A549 (cell line): Measurements from ENCODE around the gene FMNL2. TPM values are rescaled to one million over a fixed set of nuclear protein-coding genes. Genes with fewer than 3 reads are reported as not detected.

Experiments used
- ATAC-seq, 2 experiments: fragments of 200-7000 bp in 1 of 2; fragments of >200 bp in 1 of 2; cut with Nextera tagmentation in 1 of 2; cut with Tn5 transposase in 1 of 2; 3 replicates each; pipeline versions ENCODE4 v1.8.0 to v1.9.1; 2018 to 2020; ENCODE audit warnings: mild to moderate bottlenecking in 1 of 2, moderate library complexity in 1 of 2
- CTCF ChIA-PET: fragments of 300-600 bp; sonication (Branson Sonifier 250); formaldehyde crosslinking; extraction: SDS; loops from one replicate; lab custom pipeline; 2021; ENCODE audit warnings: antibody characterized with exemption, inconsistent platforms; lab: Yijun Ruan, JAX
- POLR2A ChIA-PET: fragments of 350-600 bp; formaldehyde crosslinking; extraction: SDS; loops from one replicate; lab custom pipeline; 2021; ENCODE audit warnings: antibody characterized with exemption, inconsistent platforms; lab: Yijun Ruan, JAX
- DNase-seq, 2 experiments: peaks; one replicate each; pipeline versions ENCODE4 v3.0.0 to v3.0.0-alpha.2; 2011 to 2016; ENCODE audit warnings: low read depth in 1 of 2, low spot score in 1 of 2
- FAIRE-seq: peaks from 2 replicates; lab custom pipeline; 2011; peaks lifted over from hg19 to GRCh38; lab: Jason Lieb, UNC
- H3K27ac ChIP-seq, 2 experiments: fragments of >200 bp; sonication (Bioruptor Twin); formaldehyde crosslinking; 3 replicates each; pipeline ENCODE4 v1.5.1; 2016 to 2017
- H3K4me1 ChIP-seq: fragments of >200 bp; sonication (Bioruptor Twin); formaldehyde crosslinking; 3 replicates; pipeline ENCODE4 v1.6.1; 2016
- H3K4me2 ChIP-seq: fragments of >200 bp; sonication (Bioruptor Twin); formaldehyde crosslinking; 3 replicates; pipeline ENCODE4 v1.6.1; 2016
- H3K4me3 ChIP-seq: fragments of >200 bp; sonication (Bioruptor Twin); formaldehyde crosslinking; 3 replicates; pipeline ENCODE4 v1.5.1; 2016
- H3K9me3 ChIP-seq: fragments of >200 bp; sonication (Bioruptor Twin); formaldehyde crosslinking; 3 replicates; pipeline ENCODE4 v1.6.1; 2016
- ATOH8 ChIP-seq: fragments of 250-450 bp; sonication (Bioruptor Pico); IDR thresholded peaks from 2 replicates; pipeline ENCODE4 v1.5.0; 2020; ENCODE audit warnings: low read depth, mild to moderate bottlenecking, moderate library complexity
- CBX8 ChIP-seq: fragments of 200-600 bp; sonication (generic); IDR thresholded peaks from 2 replicates; pipeline ENCODE4 v1.6.1; 2016
- CEBPB ChIP-seq, 2 experiments: fragments of >200 bp in 1 of 2; sonication (Bioruptor Twin) in 1 of 2; formaldehyde crosslinking in 1 of 2; IDR thresholded peaks; 2 replicates each; pipeline ENCODE4 v1.6.1; 2012 to 2016
- CTCF ChIP-seq: fragments of >200 bp; sonication (Bioruptor Twin); formaldehyde crosslinking; IDR thresholded peaks from 3 replicates; pipeline ENCODE4 v1.5.1; 2016
- EHMT2 ChIP-seq: fragments of 200-600 bp; sonication (generic); IDR thresholded peaks from 2 replicates; pipeline ENCODE4 v1.6.1; 2016; ENCODE audit warnings: antibody characterized with exemption, low read depth, mild to moderate bottlenecking, moderate library complexity
- ELK1 ChIP-seq: fragments of 150-350 bp; IDR thresholded peaks from 2 replicates; pipeline ENCODE4 v1.6.1; 2014; ENCODE audit warnings: low read depth, mild to moderate bottlenecking, low read length
- ESRRA ChIP-seq: fragments of 150-350 bp; IDR thresholded peaks from 2 replicates; pipeline ENCODE4 v1.6.1; 2014; ENCODE audit warnings: mild to moderate bottlenecking, low read length, borderline replicate concordance
- FOXS1 ChIP-seq: fragments of 250-450 bp; sonication (Bioruptor Pico); IDR thresholded peaks from 2 replicates; pipeline ENCODE4 v1.5.0; 2020; ENCODE audit warnings: mild to moderate bottlenecking, moderate library complexity
- GATA3 ChIP-seq: IDR thresholded peaks from 2 replicates; pipeline ENCODE4 v1.6.1; 2012; ENCODE audit warnings: borderline replicate concordance
- HES2 ChIP-seq: fragments of >200 bp; sonication (Bioruptor Twin); formaldehyde crosslinking; IDR thresholded peaks from 2 replicates; pipeline ENCODE4 v1.6.1; 2016
- HEYL ChIP-seq: fragments of 250-450 bp; sonication (Bioruptor Pico); IDR thresholded peaks from 2 replicates; pipeline ENCODE4 v1.8.0; 2021; ENCODE audit warnings: mild to moderate bottlenecking, moderate library complexity
- HOXB13 ChIP-seq: fragments of 250-450 bp; sonication (Bioruptor Pico); IDR thresholded peaks from 2 replicates; pipeline ENCODE4 v1.5.0; 2020; ENCODE audit warnings: low read depth, mild to moderate bottlenecking, moderate library complexity
- HOXB5 ChIP-seq: fragments of 250-450 bp; sonication (Bioruptor Pico); IDR thresholded peaks from 2 replicates; pipeline ENCODE4 v1.5.0; 2020; ENCODE audit warnings: mild to moderate bottlenecking, moderate library complexity
- JUN ChIP-seq, 2 experiments: fragments of >200 bp; sonication (Bioruptor Twin); formaldehyde crosslinking; IDR thresholded peaks; 2 replicates in 1 of 2; 3 replicates in 1 of 2; pipeline ENCODE4 v1.6.1; 2016 to 2017
- KDM5A ChIP-seq: fragments of 200-600 bp; sonication (generic); IDR thresholded peaks from 2 replicates; pipeline ENCODE4 v1.6.1; 2016; ENCODE audit warnings: antibody characterized with exemption, mild to moderate bottlenecking
- MAX ChIP-seq: IDR thresholded peaks from 2 replicates; pipeline ENCODE4 v1.6.1; 2012
- MYC ChIP-seq: IDR thresholded peaks from 2 replicates; pipeline ENCODE4 v1.6.1; 2012; ENCODE audit warnings: mild to moderate bottlenecking, inconsistent platforms, low read length, improper control_type of control experiment, borderline replicate concordance
- NFE2L2 ChIP-seq: fragments of 150-350 bp; conservative IDR thresholded peaks from 2 replicates; pipeline ENCODE4 v1.6.1; 2014; ENCODE audit warnings: low read length
- NPAS2 ChIP-seq: fragments of 250-450 bp; sonication (Bioruptor Pico); IDR thresholded peaks from 2 replicates; pipeline ENCODE4 v1.8.0; 2022; ENCODE audit warnings: mild to moderate bottlenecking, moderate library complexity, borderline replicate concordance
- NR3C1 ChIP-seq: fragments of >200 bp; sonication (Bioruptor Twin); formaldehyde crosslinking; IDR thresholded peaks from 3 replicates; pipeline ENCODE4 v1.6.1; 2017
- PBX3 ChIP-seq: IDR thresholded peaks from 2 replicates; pipeline ENCODE4 v1.6.1; 2012
- POLR2A ChIP-seq: IDR thresholded peaks from 2 replicates; pipeline ENCODE4 v1.6.1; 2012; ENCODE audit warnings: mild to moderate bottlenecking, low read length
- RAD21 ChIP-seq, 2 experiments: fragments of >200 bp in 1 of 2; sonication (Bioruptor Twin) in 1 of 2; formaldehyde crosslinking in 1 of 2; IDR thresholded peaks in 1 of 2; conservative IDR thresholded peaks in 1 of 2; 2 replicates in 1 of 2; 3 replicates in 1 of 2; pipeline ENCODE4 v1.6.1; 2012 to 2018; ENCODE audit warnings: inconsistent platforms in 1 of 2
- REST ChIP-seq: fragments of 200-600 bp; sonication (generic); IDR thresholded peaks from 2 replicates; pipeline ENCODE4 v1.6.1; 2016; ENCODE audit warnings: antibody characterized with exemption, mild to moderate bottlenecking, moderate library complexity
- SMC3 ChIP-seq: fragments of >200 bp; sonication (Bioruptor Twin); formaldehyde crosslinking; IDR thresholded peaks from 3 replicates; pipeline ENCODE4 v1.6.1; 2018; ENCODE audit warnings: inconsistent platforms
- SREBF2 ChIP-seq: fragments of 450-650 bp; IDR thresholded peaks from 2 replicates; pipeline ENCODE4 v1.6.1; 2014; ENCODE audit warnings: mild to moderate bottlenecking, moderate library complexity
- ZC3H11A ChIP-seq: fragments of 450-650 bp; IDR thresholded peaks from 2 replicates; pipeline ENCODE4 v1.6.1; 2014; ENCODE audit warnings: antibody characterized with exemption, mild to moderate bottlenecking
- ZFP36 ChIP-seq: fragments of 450-650 bp; IDR thresholded peaks from 2 replicates; pipeline ENCODE4 v1.6.1; 2014; ENCODE audit warnings: borderline replicate concordance; ENCODE audit not compliant: partially characterized antibody
- ZNF302 ChIP-seq: fragments of 250-450 bp; sonication (Bioruptor Pico); IDR thresholded peaks from 2 replicates; pipeline ENCODE4 v1.9.0; 2021; ENCODE audit warnings: inconsistent platforms, mild to moderate bottlenecking, moderate library complexity
- WGBS: methylation state at CpG from one replicate; pipeline ENCODE4 v1.1.6; 2017; ENCODE audit errors: missing lambda C conversion rate; 5-methylcytosine and 5-hydroxymethylcytosine counted together
- polyA plus RNA-seq, 4 experiments: library from polyadenylated mRNA; depleted of rRNA in 3 of 4; stranded (reverse); fragments of >200 nt; fragmentation: RNase III in 1 of 4; extraction: RNeasy Plus Mini Kit Qiagen cat#74134 plus additional on column Dnase treatment in 1 of 4; gene quantifications; 2 replicates in 3 of 4; 3 replicates in 1 of 4; pipeline ENCODE4 v1.2.3, GENCODE V29; 2011 to 2017

The FMNL2 gene
- polyA plus RNA-seq, 2 of the 4 experiments (the other 2 are of a cell fraction), result 27.9 to 36.5 TPM

GRCh38 chr2:152602750-152603149, 267.8 kb downstream of the FMNL2 start:
- 91% methylated on average over 8 of the region's 8 CpGs for WGBS
- POLR2A ChIA-PET, result no interaction called here
- CTCF ChIA-PET, result interaction anchor here (1.0 to 1.3 kb wide), 2 partner anchors 15 to 33 kb away, joined by 3 to 4 read pairs; no protein-coding TSS in a partner anchor

GRCh38 chr2:152603166-152603565, 268.2 kb downstream of the FMNL2 start:
- no peak for DNase-seq
- FAIRE-seq, result no peak
- Histone ChIP-seq H3K9me3 (no peaks in the 10 kb centered on the region), H3K27ac (no peak overlapping the region), H3K4me1 (peaks cover 8% of the 10 kb centered on the region; the same call in 2 of the 3 replicates), H3K4me2 (no peak overlapping the region), H3K4me3 (no peak overlapping the region)
- no peak for ATAC-seq
- TF ChIP-seq POLR2A (no peak), CTCF (no peak), HOXB5 (CRISPR knock-in tag) (no peak), HEYL (CRISPR knock-in tag) (no peak), NPAS2 (CRISPR knock-in tag) (no peak), PBX3 (no peak), MAX (no peak), CEBPB (IDR thresholded peaks at IDR 0.05) (no peak), ESRRA (no peak), ZC3H11A (no peak), FOXS1 (CRISPR knock-in tag) (no peak), HOXB13 (CRISPR knock-in tag) (no peak), REST (no peak), ZNF302 (CRISPR knock-in tag) (no peak), RAD21 (conservative IDR thresholded peaks at IDR 0.05 in 1 of 2, IDR thresholded peaks at IDR 0.05 in 1 of 2) (no peak), CBX8 (no peak), EHMT2 (no peak), JUN (IDR thresholded peaks at IDR 0.05) (no peak)
- CTCF ChIA-PET, result interaction anchor here (1.3 kb wide), 1 partner anchor 15 kb away, joined by 4 read pairs; no protein-coding TSS in a partner anchor
- POLR2A ChIA-PET, result no interaction called here
- 97% methylated on average over 3 of the region's 3 CpGs for WGBS

More at GRCh38 chr2:152602750-152603149, 267.8 kb downstream of the FMNL2 start:
- no peak overlapping the region for H3K4me2 ChIP-seq
- H3K27ac ChIP-seq, result no peak overlapping the region
- peaks cover 8% of the 10 kb centered on the region; the same call in 2 of the 3 replicates for H3K4me1 ChIP-seq
- DNase-seq (no peak), FAIRE-seq (no peak), ATAC-seq (no peak)
- H3K9me3 ChIP-seq, result no peaks in the 10 kb centered on the region
- H3K4me3 ChIP-seq, result no peak overlapping the region
- TF ChIP-seq HES2 (no peak), ATOH8 (CRISPR knock-in tag) (no peak), KDM5A (no peak), JUN (IDR thresholded peaks at IDR 0.05) (no peak), NR3C1 (no peak), MAX (no peak), ELK1 (no peak), ZC3H11A (no peak), NFE2L2 (no peak), ZFP36 (no peak), GATA3 (no peak), MYC (no peak), SREBF2 (no peak), HOXB5 (CRISPR knock-in tag) (no peak), SMC3 (no peak)
